ENCODE data around the gene LEMD2. TPM values are rescaled to one million over a fixed set of nuclear protein-coding genes. Genes with fewer than 3 reads are reported as not detected.

The LEMD2 gene
- polyA plus RNA-seq, 4 donors = 48.1 to 53.0 (median 52.1) TPM

DNA sequence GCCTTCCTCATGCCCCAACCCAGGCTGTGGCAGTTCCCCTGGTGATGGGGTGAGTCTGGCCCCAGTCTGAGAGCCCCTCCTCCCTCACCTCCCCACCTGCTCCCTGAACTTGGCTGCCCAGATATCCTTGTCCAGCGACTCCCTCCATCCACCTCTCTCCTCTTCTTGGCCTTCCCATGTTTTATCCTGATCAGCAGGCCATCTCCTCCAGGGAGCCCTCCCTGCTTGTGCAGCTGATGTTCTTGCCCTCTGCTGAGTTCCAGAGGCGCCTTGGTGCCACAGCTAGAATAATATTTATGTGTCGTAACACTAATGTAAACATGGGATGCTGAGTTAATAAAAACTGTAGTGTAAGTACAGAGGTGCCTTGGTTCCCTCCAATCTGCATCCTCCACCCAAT is 31.8 kb downstream of the LEMD2 start:
- H3K9me3 ChIP-seq (ENCODE audit: control insufficient read depth in 2 of 2, insufficient read depth in 1 of 2, low read depth in 1 of 2, low read length in 1 of 2) = no peaks in the 10 kb centered on the region
- WGBS, 3 donors = 65 to 79% (median 73%) methylated on average over 3 of the region's 3 CpGs
- no peaks in the 10 kb centered on the region for H3K27me3 ChIP-seq (ENCODE audit: control insufficient read depth in 3 of 3, insufficient read depth in 3 of 3, low read length in 3 of 3)
- H3K27ac ChIP-seq (ENCODE audit: low read depth in 1 of 3, low read length in 2 of 3) = no peak overlapping the region
- H3K36me3 ChIP-seq (ENCODE audit: control insufficient read depth in 3 of 3, insufficient read depth in 2 of 3, low read depth in 1 of 3, low read length in 3 of 3) = no peaks in the 10 kb centered on the region
- H3K4me3 ChIP-seq (ENCODE audit: low read depth in 1 of 3, low read length in 3 of 3) = no peak overlapping the region
- FAIRE-seq = no peak
- no peak for DNase-seq
- H3K4me1 ChIP-seq (ENCODE audit: control insufficient read depth in 3 of 3, insufficient read depth in 2 of 3, low read depth in 1 of 3, low read length in 2 of 3) = peaks cover 0 to 10% (median 0%) of the 10 kb centered on the region in 3 donors

DNA sequence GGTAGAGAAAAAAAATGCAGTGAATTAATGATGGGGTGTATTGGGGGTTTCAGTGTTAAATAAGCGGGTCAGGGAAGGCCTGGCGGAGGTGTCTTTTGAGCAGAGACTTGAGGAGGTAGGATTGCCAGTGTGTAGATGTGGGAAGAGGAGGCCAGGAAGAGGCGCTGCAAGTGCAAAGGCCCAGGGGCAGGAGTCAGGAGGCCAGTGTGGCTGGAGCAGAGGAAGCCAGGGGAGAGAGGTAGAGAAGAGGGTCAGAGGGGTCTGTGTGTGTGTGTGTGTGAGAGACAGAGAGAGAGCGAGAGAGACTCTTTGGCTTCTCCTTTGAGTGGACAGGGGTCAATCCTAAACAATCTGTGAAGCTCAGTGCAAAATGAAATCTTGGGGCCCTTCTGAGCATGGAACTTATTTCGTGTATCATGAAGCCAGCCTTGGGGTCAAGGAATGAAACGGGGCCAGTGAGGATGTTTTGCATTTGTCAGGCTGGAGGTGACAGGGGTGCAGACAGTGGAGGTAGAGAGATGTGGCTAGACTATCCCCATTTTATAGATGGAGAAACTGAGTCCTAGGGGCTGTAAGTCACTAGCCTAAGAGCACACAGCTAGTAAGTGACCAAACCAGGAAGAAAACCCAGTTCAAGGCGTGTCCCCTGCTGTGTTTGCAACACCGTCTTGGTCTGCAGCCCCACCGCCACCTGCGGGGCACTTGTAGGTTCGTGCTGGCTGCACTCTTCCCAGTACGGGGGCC is 32.5 kb downstream of the LEMD2 start:
- Histone ChIP-seq H3K27me3 (ENCODE audit: control insufficient read depth in 3 of 3, insufficient read depth in 3 of 3, low read length in 3 of 3) (no peaks in the 10 kb centered on the region), H3K27ac (ENCODE audit: low read depth in 1 of 3, low read length in 2 of 3) (no peak overlapping the region), H3K4me3 (ENCODE audit: low read depth in 1 of 3, low read length in 3 of 3) (no peak overlapping the region), H3K4me1 (ENCODE audit: control insufficient read depth in 3 of 3, insufficient read depth in 2 of 3, low read depth in 1 of 3, low read length in 2 of 3) (peaks cover 0 to 11% (median 0%) of the 10 kb centered on the region in 3 donors), H3K9me3 (ENCODE audit: control insufficient read depth in 2 of 2, insufficient read depth in 1 of 2, low read depth in 1 of 2, low read length in 1 of 2) (no peaks in the 10 kb centered on the region), H3K36me3 (ENCODE audit: control insufficient read depth in 3 of 3, insufficient read depth in 2 of 3, low read depth in 1 of 3, low read length in 3 of 3) (no peaks in the 10 kb centered on the region)
- 67 to 80% (median 76%) methylated on average over 12 of the region's 12 CpGs for WGBS, 3 donors
- FAIRE-seq = no peak
- DNase-seq = no peak

DNA sequence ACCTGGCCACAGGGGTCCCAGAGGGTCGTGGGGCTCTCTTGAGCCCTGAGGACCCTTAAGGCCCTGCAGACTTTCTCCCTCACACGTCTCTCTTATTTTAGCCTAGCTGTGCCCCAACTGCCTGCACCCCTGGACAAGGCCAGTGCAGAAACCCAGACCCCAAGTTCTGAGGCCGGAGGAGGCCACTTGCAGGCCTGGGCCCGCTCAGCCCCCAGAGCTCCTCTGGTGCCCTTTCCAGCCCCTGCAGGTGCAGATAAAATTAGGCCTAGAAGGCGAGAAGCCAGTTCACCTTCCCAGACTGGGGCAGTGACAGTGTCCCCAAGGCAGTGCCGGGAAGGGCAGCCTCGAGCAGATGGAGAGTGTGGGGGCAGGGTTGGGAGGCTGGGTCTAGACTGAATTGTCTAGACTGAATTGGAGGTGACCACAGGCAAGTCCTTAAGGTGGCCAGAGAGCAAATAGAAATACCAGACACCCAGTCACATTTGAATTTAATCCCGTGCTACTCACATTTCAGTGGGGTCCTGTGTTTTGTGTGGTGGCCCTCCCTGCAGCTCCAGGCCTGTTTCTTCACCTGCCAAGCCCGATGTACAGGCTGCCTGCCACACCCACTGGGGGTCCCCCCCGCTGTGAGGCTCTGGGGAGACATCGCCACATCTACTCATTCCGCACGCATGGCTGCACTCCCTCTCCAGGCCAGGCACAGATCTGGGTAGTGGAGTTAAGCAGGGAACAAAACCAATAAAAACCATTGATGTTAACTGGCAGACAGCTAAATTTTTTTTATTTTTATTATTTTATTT is 33.7 kb downstream of the LEMD2 start:
- Histone ChIP-seq H3K36me3 (ENCODE audit: control insufficient read depth in 3 of 3, insufficient read depth in 2 of 3, low read depth in 1 of 3, low read length in 3 of 3) (no peaks in the 10 kb centered on the region), H3K4me3 (ENCODE audit: low read depth in 1 of 3, low read length in 3 of 3) (no peak overlapping the region), H3K4me1 (ENCODE audit: control insufficient read depth in 3 of 3, insufficient read depth in 2 of 3, low read depth in 1 of 3, low read length in 2 of 3) (peaks cover 0 to 19% (median 0%) of the 10 kb centered on the region in 3 donors), H3K27ac (ENCODE audit: low read depth in 1 of 3, low read length in 2 of 3) (no peak overlapping the region), H3K27me3 (ENCODE audit: control insufficient read depth in 3 of 3, insufficient read depth in 3 of 3, low read length in 3 of 3) (no peaks in the 10 kb centered on the region), H3K9me3 (ENCODE audit: control insufficient read depth in 2 of 2, insufficient read depth in 1 of 2, low read depth in 1 of 2, low read length in 1 of 2) (no peaks in the 10 kb centered on the region)
- FAIRE-seq (no peak), DNase-seq (no peak)
- whole genome bisulfite sequencing, 3 donors = 80 to 85% (median 81%) methylated on average over 13 of the region's 13 CpGs

DNA sequence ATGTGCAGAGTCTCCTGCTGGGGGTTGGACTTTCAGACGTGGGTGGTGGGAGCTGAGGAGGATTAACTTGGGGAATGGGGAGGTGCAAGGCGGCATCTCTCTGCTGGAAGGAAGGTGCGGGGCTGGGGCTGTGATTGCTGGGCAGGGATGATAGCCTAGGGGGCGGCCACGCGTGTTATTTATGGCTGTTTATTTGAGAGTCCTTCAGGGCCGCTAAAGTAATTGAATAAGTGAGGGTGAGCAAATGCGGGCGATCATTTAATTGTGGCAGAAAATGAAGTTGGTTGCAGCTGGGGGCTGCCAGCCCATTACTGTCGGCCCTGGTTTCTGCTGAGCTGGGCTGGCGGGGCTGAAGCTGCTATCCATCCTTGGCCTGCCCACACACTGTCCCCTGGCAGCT is 34.7 kb downstream of the LEMD2 start:
- Histone ChIP-seq H3K9me3 (ENCODE audit: control insufficient read depth in 2 of 2, insufficient read depth in 1 of 2, low read depth in 1 of 2, low read length in 1 of 2) (no peaks in the 10 kb centered on the region), H3K27me3 (ENCODE audit: control insufficient read depth in 3 of 3, insufficient read depth in 3 of 3, low read length in 3 of 3) (no peaks in the 10 kb centered on the region), H3K4me1 (ENCODE audit: control insufficient read depth in 3 of 3, insufficient read depth in 2 of 3, low read depth in 1 of 3, low read length in 2 of 3) (peaks cover 0 to 19% (median 0%) of the 10 kb centered on the region in 3 donors), H3K36me3 (ENCODE audit: control insufficient read depth in 3 of 3, insufficient read depth in 2 of 3, low read depth in 1 of 3, low read length in 3 of 3) (no peaks in the 10 kb centered on the region), H3K4me3 (ENCODE audit: low read depth in 1 of 3, low read length in 3 of 3) (no peak overlapping the region), H3K27ac (ENCODE audit: low read depth in 1 of 3, low read length in 2 of 3) (no peak overlapping the region)
- DNase-seq (no peak), FAIRE-seq (no peak)
- WGBS, 3 donors = 82 to 84% (median 82%) methylated on average over 11 of the region's 11 CpGs

DNA sequence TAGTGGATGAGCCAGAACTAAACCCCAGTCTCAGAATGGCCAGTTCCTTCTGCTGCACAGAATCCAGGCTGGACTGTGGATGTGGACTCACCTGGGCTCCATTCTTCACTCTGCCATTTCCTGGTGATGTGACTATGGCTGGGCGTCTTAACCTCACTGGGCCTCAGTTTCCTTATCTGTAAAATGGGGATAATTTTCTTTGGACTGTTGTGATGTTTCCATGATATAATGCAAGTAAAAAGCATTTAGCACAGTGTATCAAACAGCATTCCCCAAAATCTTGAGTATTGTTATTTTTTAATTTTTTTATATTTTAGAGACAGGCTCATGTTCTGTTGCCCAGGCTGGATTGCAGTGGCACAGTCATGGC is 36.3 kb downstream of the LEMD2 start:
- Histone ChIP-seq H3K36me3 (ENCODE audit: control insufficient read depth in 3 of 3, insufficient read depth in 2 of 3, low read depth in 1 of 3, low read length in 3 of 3) (no peaks in the 10 kb centered on the region), H3K4me1 (ENCODE audit: control insufficient read depth in 3 of 3, insufficient read depth in 2 of 3, low read depth in 1 of 3, low read length in 2 of 3) (peaks cover 0 to 19% (median 0%) of the 10 kb centered on the region in 3 donors), H3K27me3 (ENCODE audit: control insufficient read depth in 3 of 3, insufficient read depth in 3 of 3, low read length in 3 of 3) (no peaks in the 10 kb centered on the region), H3K4me3 (ENCODE audit: low read depth in 1 of 3, low read length in 3 of 3) (no peak overlapping the region), H3K27ac (ENCODE audit: low read depth in 1 of 3, low read length in 2 of 3) (no peak overlapping the region), H3K9me3 (ENCODE audit: control insufficient read depth in 2 of 2, insufficient read depth in 1 of 2, low read depth in 1 of 2, low read length in 1 of 2) (no peaks in the 10 kb centered on the region)
- 93 to 100% (median 95%) methylated on average over 1 of the region's 1 CpG for WGBS, 3 donors
- FAIRE-seq = no peak
- DNase-seq = no peak

DNA sequence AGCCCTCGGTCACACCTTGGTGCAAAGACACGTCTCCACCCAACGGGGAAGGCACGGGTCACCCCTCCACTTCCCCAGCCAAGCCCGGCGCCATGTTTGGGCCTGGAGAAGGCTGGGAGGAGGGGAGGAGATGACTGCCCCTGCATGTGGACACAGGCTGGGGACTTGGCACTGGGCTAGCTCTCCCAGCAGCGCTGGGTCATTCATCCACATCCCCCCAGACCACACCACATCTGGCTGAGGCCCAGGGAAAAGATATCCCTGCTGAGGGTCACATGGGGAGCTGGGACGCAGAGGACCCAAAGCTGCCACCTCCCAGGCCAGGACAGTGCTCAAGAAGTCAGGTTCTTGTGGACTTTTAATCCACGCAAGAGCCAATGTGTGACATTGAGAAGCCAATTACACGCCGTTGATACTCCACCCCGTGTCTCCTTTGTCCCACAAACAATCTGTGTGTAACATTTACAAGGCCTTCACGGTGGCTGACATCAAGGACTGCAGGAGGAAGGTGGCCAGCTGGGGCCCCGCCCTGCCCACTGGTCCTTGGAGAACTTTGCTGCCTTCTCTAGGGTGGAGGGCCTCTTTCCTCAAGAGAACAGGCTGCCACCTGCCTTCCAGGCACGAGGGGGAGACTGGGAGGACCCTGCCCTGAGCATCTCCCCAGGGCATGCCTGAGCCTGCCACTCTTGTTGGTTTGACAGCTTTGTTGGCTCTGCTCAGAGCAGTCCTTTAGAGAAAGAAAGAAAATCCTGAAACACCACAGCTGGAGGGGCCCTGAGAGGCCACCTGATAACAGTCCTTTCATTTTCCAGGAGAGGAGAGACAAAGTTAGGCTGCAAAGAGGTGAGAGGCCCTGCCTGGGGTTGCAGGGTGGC is 36.9 kb downstream of the LEMD2 start:
- Histone ChIP-seq H3K36me3 (ENCODE audit: control insufficient read depth in 3 of 3, insufficient read depth in 2 of 3, low read depth in 1 of 3, low read length in 3 of 3) (no peaks in the 10 kb centered on the region), H3K27ac (ENCODE audit: low read depth in 1 of 3, low read length in 2 of 3) (peak overlapping the region in 1 of 3 donors; percentile 47), H3K4me1 (ENCODE audit: control insufficient read depth in 3 of 3, insufficient read depth in 2 of 3, low read depth in 1 of 3, low read length in 2 of 3) (peaks cover 0 to 19% (median 0%) of the 10 kb centered on the region in 3 donors), H3K27me3 (ENCODE audit: control insufficient read depth in 3 of 3, insufficient read depth in 3 of 3, low read length in 3 of 3) (peaks cover 0 to 2% (median 0%) of the 10 kb centered on the region in 3 donors), H3K4me3 (ENCODE audit: low read depth in 1 of 3, low read length in 3 of 3) (no peak overlapping the region), H3K9me3 (ENCODE audit: control insufficient read depth in 2 of 2, insufficient read depth in 1 of 2, low read depth in 1 of 2, low read length in 1 of 2) (no peaks in the 10 kb centered on the region)
- FAIRE-seq (no peak), DNase-seq (peak; percentile 25 to 79)
- 58 to 71% (median 60%) methylated on average over 15 of the region's 15 CpGs for WGBS, 3 donors

DNA sequence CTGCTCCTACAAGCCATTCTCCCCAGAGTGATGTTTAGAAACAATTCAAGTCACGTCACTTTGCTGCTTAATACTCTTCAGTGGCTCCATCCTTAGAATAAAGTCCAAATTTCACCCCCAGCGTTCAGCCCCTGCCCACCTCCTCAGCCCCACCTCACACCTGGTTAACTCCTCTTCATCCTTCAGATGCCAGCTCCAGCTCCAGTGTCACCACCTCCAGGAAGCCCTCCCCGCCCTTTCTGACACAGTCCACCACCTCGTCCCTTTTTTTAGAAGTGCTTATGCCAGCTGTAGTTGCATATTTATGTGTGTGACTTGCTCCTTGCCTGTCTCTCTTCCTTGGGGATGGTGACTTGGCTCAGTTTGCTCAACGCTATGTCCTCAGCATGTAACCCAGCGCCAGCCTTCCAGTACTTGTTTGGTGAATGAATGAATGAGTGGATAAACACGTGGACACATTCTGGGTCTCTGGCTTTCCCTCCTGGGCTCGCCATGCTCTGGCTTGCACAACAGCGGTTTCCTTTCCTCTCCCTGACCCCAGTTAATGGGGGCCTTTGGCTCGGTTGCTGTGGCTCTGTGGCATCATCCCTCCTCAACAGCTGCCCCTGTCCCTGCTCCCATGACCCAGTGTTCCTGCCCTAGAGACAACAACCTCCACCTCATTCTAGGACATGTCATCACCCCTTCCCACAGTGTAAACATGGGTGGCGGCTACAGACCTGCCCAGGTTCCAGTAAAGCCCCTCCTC is 38.5 kb downstream of the LEMD2 start:
- no peak overlapping the region for H3K4me3 ChIP-seq (ENCODE audit: low read depth in 1 of 3, low read length in 3 of 3)
- WGBS, 3 donors = 62 to 73% (median 70%) methylated on average over 11 of the region's 11 CpGs
- no peaks in the 10 kb centered on the region for H3K9me3 ChIP-seq (ENCODE audit: control insufficient read depth in 2 of 2, insufficient read depth in 1 of 2, low read depth in 1 of 2, low read length in 1 of 2)
- H3K4me1 ChIP-seq (ENCODE audit: control insufficient read depth in 3 of 3, insufficient read depth in 2 of 3, low read depth in 1 of 3, low read length in 2 of 3) = peaks cover 0 to 34% (median 0%) of the 10 kb centered on the region in 3 donors
- peak overlapping the region in 1 of 3 donors; percentile 8 for H3K27ac ChIP-seq (ENCODE audit: low read depth in 1 of 3, low read length in 2 of 3)
- no peaks in the 10 kb centered on the region for H3K36me3 ChIP-seq (ENCODE audit: control insufficient read depth in 3 of 3, insufficient read depth in 2 of 3, low read depth in 1 of 3, low read length in 3 of 3)
- FAIRE-seq (no peak), DNase-seq (no peak)
- H3K27me3 ChIP-seq (ENCODE audit: control insufficient read depth in 3 of 3, insufficient read depth in 3 of 3, low read length in 3 of 3) = peaks cover 0 to 3% (median 0%) of the 10 kb centered on the region in 3 donors
